Activated naive CD8-positive, alpha-beta T cell treated with anti-CD3 and anti-CD28 coated beads, Interleukin-2, amount 10 ng/mL, durations not matched to agents 7 days and 5 days (primary cell): Measurements from ENCODE around the gene TMEM161A. TPM values are rescaled to one million over a fixed set of nuclear protein-coding genes. Genes with fewer than 3 reads are reported as not detected.

ENCODE experiments used
- ATAC-seq: fragments of 150-1000 bp; cut with Tn5 transposase; one replicate; pipeline ENCODE4 v1.10.0; 2021; ENCODE audit warnings: low read depth, moderate library complexity
- POLR2A ChIA-PET: fragments of 350-600 bp; sonication (Branson Sonifier 250); formaldehyde crosslinking; loops from one replicate; lab custom pipeline; 2021; ENCODE audit warnings: antibody characterized with exemption; lab: Charles Lee
- DNase-seq: peaks from one replicate; pipeline ENCODE4 v3.0.0; 2021
- H3K27ac Mint-ChIP-seq: one replicate; pipeline ENCODE4 v1.8.0; 2022; ENCODE audit warnings: mild to moderate bottlenecking, mixed read lengths
- H3K27me3 Mint-ChIP-seq: one replicate; pipeline ENCODE4 v1.8.0; 2022; ENCODE audit warnings: mild to moderate bottlenecking, moderate library complexity, mixed read lengths
- H3K36me3 Mint-ChIP-seq: one replicate; pipeline ENCODE4 v1.8.0; 2021; ENCODE audit warnings: mild to moderate bottlenecking, mixed read lengths
- H3K4me1 Mint-ChIP-seq: one replicate; pipeline ENCODE4 v1.8.0; 2021; ENCODE audit warnings: mixed read lengths
- H3K4me3 Mint-ChIP-seq: one replicate; pipeline ENCODE4 v1.8.0; 2022; ENCODE audit warnings: mild to moderate bottlenecking, moderate library complexity, mixed read lengths
- H3K9me3 Mint-ChIP-seq: one replicate; pipeline ENCODE4 v1.8.0; 2021; ENCODE audit warnings: mixed read lengths
- total RNA-seq, 2 experiments: library from RNA; stranded (reverse); gene quantifications; one replicate each; pipeline ENCODE4 v1.2.3, GENCODE V29; 2021

The TMEM161A gene
- total RNA-seq, 2 experiments from 2014 or later, result 25.8 to 30.5 TPM

DNA sequence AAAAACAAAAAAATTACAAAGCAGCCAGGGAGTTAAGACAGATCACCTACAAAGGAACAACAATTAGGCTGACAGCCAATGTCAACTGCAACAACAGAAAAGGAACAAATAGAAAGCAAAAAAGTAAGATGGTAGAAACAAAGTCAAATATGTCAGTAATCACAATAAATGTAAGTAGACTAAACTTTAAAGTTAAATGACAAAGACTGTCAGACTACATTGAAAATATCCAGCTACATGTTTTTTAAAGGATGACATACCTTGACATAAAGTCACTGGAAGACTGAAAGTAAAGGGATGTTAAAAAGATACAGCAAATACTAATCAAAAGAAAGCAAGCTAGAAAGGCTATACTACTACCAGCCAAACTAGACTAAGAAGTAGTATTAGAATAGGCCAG lies 14.9 kb downstream of the TMEM161A start:
- Mint-ChIP-seq H3K4me3 (no peak overlapping the region), H3K9me3 (peaks cover 9% of the 10 kb centered on the region), H3K27ac (no peak overlapping the region), H3K36me3 (peaks cover 17% of the 10 kb centered on the region), H3K4me1 (peaks cover 2% of the 10 kb centered on the region), H3K27me3 (no peaks in the 10 kb centered on the region)
- no peak for DNase-seq
- ATAC-seq, result no peak
- POLR2A ChIA-PET, result interaction anchor here (0.6 kb wide), 1 partner anchor 402 kb away, joined by 4 read pairs; no protein-coding TSS in a partner anchor

GRCh38 chr19:19122902-19123301 lies 15.4 kb downstream of the TMEM161A start:
- Mint-ChIP-seq H3K27ac (no peak overlapping the region), H3K4me1 (peaks cover 1% of the 10 kb centered on the region), H3K4me3 (no peak overlapping the region), H3K9me3 (peaks cover 8% of the 10 kb centered on the region), H3K27me3 (no peaks in the 10 kb centered on the region), H3K36me3 (peaks cover 16% of the 10 kb centered on the region)
- POLR2A ChIA-PET, result no interaction called here
- ATAC-seq, result no peak
- DNase-seq, result no peak

- Mint-ChIP-seq H3K4me1 (no peaks in the 10 kb centered on the region), H3K27me3 (no peaks in the 10 kb centered on the region), H3K27ac (no peak overlapping the region), H3K9me3 (peaks cover 7% of the 10 kb centered on the region), H3K36me3 (peaks cover 14% of the 10 kb centered on the region), H3K4me3 (no peak overlapping the region)
- POLR2A ChIA-PET, result no interaction called here
- ATAC-seq (no peak), DNase-seq (no peak)
Observed at GRCh38 chr19:19121371-19121770, 16.9 kb downstream of the TMEM161A start.

DNA sequence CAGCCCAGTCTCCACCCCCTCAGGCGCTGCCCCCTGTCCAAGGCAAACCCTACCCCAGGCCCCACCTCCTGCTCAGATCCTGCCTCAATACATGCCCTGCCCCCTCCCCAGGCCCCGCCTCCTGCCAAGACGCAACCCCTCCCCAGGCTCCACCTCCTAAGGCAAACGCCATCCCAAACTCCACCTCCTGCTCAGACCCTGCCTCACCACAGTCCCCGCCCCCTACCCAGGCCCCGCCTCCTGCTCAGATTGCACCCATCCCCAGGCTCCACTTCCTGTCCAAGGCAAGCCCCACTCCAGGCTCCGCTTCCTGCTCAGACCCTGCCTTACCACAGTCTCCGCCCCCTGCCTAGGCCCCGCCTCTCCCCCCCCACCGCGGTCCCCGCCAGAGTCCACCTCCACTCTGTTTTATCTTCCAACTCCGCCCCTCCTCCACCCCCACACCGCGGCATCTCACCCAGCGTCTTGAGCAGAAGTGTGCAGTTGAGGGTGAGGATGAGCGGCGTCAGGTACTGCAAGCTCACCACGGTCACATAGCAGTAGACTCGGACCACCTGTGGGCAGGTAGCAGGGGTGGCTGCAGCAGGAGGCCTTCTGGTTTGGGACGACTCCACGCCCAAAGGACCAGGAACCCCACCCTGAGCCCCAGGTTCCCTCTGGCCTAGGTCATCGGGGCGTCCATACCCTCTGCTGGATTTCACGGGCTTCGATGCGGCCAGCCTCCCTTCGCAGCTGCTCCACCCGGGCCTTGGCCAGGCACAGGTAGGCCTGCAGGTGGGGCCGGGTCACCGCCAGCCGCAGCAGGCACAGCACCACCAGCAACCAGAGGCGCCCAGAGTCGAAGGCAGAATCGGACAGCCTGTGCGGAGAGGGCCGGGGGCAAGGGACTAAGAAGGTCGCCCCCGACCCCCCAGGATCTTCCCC lies 17.7 kb downstream of the TMEM161A start:
- no peak for DNase-seq
- Mint-ChIP-seq H3K4me3 (no peak overlapping the region), H3K36me3 (peaks cover 13% of the 10 kb centered on the region), H3K27me3 (no peaks in the 10 kb centered on the region), H3K27ac (no peak overlapping the region), H3K4me1 (no peaks in the 10 kb centered on the region), H3K9me3 (peaks cover 7% of the 10 kb centered on the region)
- ATAC-seq, result peak; percentile 49
- POLR2A ChIA-PET, result no interaction called here

DNA sequence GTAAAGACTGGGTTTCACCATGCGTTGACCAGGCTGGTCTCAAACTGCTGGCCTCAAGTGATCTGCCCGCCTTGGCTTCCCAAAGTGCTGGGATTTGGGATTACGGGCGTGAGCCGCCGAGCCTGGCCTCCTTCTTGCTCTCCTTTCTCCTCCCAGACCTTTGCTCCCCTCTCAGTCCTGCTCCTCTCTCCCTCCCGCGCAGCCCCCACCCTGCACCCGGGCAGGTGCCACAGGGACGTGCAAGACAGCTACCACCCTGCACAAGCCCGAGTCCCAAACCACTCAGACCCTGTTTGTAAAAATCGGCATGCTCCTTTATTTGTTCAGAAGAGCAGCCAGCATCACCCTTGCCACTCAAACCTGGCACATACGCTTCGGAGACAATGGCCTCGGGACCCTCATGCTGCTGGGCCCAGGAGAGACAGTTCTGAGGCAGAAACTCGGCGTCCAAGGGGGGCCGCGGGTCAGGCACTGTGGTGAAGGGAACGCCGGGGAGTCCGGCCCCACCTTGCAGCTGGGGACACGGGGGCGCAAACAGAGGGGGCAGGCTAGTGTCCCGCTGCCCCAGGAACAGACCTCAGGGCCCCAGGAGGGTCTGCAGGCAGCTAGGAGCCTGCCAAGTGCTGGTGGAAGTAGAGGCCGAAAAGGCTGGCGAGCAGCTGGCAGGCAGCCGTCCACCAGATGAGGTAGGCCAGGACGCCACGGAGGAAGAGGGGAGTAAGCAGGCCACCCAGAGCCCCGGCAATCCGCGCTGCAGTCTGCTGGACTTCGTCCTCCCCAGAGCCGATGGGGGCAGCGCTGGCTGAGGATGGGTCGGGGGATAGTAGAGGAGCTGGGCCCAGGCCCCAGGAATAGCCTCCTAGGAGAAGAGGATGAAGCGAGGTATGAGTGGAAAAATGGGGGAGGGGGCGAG lies 18.7 kb downstream of the TMEM161A start:
- Mint-ChIP-seq H3K36me3 (peaks cover 13% of the 10 kb centered on the region), H3K27me3 (no peaks in the 10 kb centered on the region), H3K4me1 (no peaks in the 10 kb centered on the region), H3K4me3 (no peak overlapping the region), H3K27ac (no peak overlapping the region), H3K9me3 (peaks cover 7% of the 10 kb centered on the region)
- POLR2A ChIA-PET, result interaction anchor here (0.5 kb wide), 1 partner anchor 39 kb away, joined by 3 read pairs; no protein-coding TSS in a partner anchor
- ATAC-seq, result no peak
- no peak for DNase-seq

DNA sequence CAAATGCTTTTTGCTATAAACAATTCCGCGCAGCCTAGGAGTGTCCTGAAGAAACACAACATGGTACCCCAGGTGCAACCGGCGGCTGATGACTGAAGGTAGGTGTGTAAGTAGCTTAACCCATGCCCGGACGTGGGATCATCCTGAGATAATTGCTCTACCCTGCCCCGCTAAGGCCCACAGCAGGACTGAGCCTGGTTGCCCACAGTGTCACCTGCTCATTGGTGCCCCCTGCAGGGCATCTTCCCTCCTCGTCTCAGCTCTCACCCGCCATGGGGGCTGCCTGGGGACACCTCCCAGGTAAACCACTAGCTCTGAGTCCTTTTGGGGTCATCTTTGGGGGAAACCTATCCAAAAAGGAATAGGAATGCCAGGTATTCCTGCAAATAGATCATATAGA lies 22.3 kb downstream of the TMEM161A start:
- H3K4me3 Mint-ChIP-seq, result no peak overlapping the region
- ATAC-seq (peak; percentile 20), DNase-seq (peak; percentile 56)
- no peaks in the 10 kb centered on the region for H3K27me3 Mint-ChIP-seq
- H3K4me1 Mint-ChIP-seq, result peaks cover 5% of the 10 kb centered on the region
- no peaks in the 10 kb centered on the region for H3K9me3 Mint-ChIP-seq
- POLR2A ChIA-PET, result no interaction called here
- no peak overlapping the region for H3K27ac Mint-ChIP-seq
- peaks cover 1% of the 10 kb centered on the region for H3K36me3 Mint-ChIP-seq

DNA sequence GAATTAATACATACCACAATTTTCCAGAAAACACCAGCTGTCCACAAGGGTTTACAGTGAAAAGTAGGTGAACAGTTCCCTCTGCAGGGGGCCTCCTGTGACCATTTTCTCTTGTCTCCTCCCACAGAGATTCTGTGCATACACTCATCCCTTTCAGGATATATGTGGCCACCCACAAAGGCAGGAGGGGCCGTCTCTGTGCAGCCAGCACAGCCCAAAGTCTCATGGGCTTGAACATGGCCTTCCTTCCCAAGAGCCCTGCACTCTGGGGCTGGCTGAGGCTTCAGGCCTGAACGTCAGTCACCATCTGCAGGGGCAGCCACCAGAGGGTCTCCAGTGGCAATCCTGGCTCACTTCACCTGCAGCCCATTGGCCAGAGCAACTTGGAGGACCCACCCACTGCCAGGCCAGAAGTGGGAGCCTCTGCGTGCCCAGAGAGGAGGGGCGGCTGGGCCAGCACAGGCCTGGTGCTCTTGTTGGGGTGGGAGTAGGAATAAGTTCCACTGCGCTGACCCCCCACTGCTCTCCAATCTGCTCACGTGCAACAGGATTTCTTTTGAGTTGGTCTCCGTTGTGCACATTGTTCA lies 25.1 kb downstream of the TMEM161A start:
- Mint-ChIP-seq H3K4me3 (no peak overlapping the region), H3K27ac (no peak overlapping the region), H3K4me1 (peaks cover 5% of the 10 kb centered on the region), H3K9me3 (no peaks in the 10 kb centered on the region), H3K36me3 (no peaks in the 10 kb centered on the region), H3K27me3 (no peaks in the 10 kb centered on the region)
- POLR2A ChIA-PET, result no interaction called here
- no peak for DNase-seq
- ATAC-seq, result peak; percentile 70

GRCh38 chr19:19111967-19112580 lies 26.2 kb downstream of the TMEM161A start:
- Mint-ChIP-seq H3K9me3 (no peaks in the 10 kb centered on the region), H3K36me3 (no peaks in the 10 kb centered on the region), H3K27me3 (no peaks in the 10 kb centered on the region), H3K4me3 (no peak overlapping the region), H3K27ac (no peak overlapping the region), H3K4me1 (peaks cover 5% of the 10 kb centered on the region)
- POLR2A ChIA-PET, result no interaction called here
- no peak for DNase-seq
- no peak for ATAC-seq

DNA sequence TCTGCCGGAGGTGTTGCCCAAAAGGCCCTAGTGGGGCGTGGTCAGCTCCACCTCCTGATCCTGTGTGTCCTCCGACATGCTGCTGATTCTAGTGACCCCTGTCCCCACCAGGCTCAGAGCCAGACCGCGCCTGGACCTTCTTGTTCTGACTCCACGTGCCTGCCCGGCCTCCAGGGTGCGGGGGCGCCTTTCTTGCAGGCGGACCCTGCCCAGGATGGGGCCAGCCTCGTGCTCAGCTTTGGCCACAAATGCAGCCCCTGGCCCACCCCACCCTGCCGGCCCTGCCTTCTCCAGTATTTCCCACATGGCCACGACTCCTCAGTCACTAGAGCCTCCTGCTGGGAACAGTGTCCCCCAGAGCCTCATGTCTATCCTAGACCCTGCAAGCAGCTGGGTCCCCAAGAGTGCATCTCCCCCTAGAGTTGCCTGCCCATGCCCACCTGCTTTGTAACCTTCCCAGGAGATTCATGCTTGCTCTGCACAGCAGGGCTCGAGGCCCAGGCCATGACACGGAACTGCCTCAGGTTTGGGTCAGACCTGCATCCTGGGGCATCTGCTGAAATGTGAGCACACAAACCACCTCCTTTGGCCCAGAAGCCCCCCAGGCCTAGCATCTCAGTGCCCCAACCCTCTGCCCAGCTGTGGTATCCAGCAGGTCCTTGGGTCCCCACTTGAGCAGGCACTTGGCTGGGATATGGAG lies 27.0 kb downstream of the TMEM161A start:
- POLR2A ChIA-PET, result no interaction called here
- peaks cover 5% of the 10 kb centered on the region for H3K4me1 Mint-ChIP-seq
- no peaks in the 10 kb centered on the region for H3K9me3 Mint-ChIP-seq
- no peak for DNase-seq
- no peak overlapping the region for H3K4me3 Mint-ChIP-seq
- no peak overlapping the region for H3K27ac Mint-ChIP-seq
- H3K27me3 Mint-ChIP-seq, result no peaks in the 10 kb centered on the region
- no peaks in the 10 kb centered on the region for H3K36me3 Mint-ChIP-seq
- no peak for ATAC-seq

DNA sequence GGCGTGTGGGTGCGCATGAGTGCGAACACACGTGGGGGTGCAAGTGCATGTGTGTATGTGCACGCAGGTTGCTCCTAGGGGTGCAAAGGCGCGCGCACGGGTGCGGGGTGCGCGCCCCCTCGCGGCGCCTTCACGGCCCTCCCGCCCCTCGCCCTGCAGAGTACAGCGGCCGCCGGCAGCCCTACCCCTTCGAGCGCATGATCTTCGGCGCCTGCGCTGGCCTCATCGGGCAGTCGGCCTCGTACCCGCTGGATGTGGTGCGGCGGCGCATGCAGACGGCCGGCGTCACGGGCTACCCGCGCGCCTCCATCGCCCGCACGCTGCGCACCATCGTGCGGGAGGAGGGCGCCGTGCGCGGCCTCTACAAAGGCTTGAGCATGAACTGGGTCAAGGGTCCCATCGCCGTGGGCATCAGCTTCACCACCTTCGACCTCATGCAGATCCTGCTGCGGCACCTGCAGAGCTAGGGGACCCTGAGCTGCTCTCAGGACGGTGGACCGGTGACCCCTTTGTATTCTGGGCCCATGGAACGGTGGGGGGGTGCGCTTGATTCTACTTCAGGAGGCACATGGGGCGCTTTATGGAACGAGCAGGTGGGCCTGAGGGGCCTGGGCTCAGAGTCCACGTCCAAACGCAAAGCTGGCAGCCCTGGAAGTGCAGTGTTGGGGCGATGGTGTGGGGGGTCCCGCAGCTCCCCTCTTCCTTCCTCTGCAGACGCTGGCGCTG lies 27.7 kb downstream of the TMEM161A start:
- DNase-seq (peak; percentile 51), ATAC-seq (peak; percentile 47)
- Mint-ChIP-seq H3K27me3 (no peaks in the 10 kb centered on the region), H3K9me3 (no peaks in the 10 kb centered on the region), H3K27ac (no peak overlapping the region), H3K4me3 (no peak overlapping the region), H3K4me1 (peaks cover 5% of the 10 kb centered on the region), H3K36me3 (no peaks in the 10 kb centered on the region)
- POLR2A ChIA-PET, result no interaction called here

GRCh38 chr19:19109601-19110000 lies 28.7 kb downstream of the TMEM161A start:
- no peak overlapping the region for H3K4me3 Mint-ChIP-seq
- no peak for ATAC-seq
- POLR2A ChIA-PET, result no interaction called here

DNA sequence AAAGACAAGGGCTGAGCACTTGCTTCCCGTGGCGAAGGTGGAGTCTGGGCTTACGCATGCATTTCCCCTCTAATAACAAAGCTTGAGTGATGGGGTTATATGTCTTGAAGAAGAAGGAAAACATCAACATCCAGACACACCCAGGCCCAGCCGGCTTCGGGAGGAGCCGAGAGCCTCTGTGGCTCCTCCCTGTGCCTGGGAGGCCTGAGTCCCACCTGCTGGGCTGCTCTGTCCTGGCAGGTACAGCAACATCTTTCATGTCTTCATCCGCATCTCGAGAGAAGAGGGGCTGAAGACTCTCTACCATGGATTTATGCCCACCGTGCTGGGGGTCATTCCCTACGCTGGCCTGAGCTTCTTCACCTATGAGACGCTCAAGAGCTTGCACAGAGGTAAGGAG lies 30.6 kb downstream of the TMEM161A start:
- Mint-ChIP-seq H3K27me3 (no peaks in the 10 kb centered on the region), H3K4me1 (no peaks in the 10 kb centered on the region), H3K36me3 (no peaks in the 10 kb centered on the region), H3K4me3 (no peak overlapping the region), H3K27ac (no peak overlapping the region), H3K9me3 (no peaks in the 10 kb centered on the region)
- POLR2A ChIA-PET, result interaction anchor here (0.6 kb wide), 1 partner anchor 59 kb away, joined by 3 read pairs; no protein-coding TSS in a partner anchor
- ATAC-seq (no peak), DNase-seq (no peak)

More at GRCh38 chr19:19109601-19110000, 28.7 kb downstream of the TMEM161A start:
- DNase-seq, result no peak
- H3K36me3 Mint-ChIP-seq, result no peaks in the 10 kb centered on the region
- no peaks in the 10 kb centered on the region for H3K9me3 Mint-ChIP-seq
- H3K4me1 Mint-ChIP-seq, result peaks cover 5% of the 10 kb centered on the region
- no peaks in the 10 kb centered on the region for H3K27me3 Mint-ChIP-seq
- H3K27ac Mint-ChIP-seq, result no peak overlapping the region
